WI38 (cell line): ENCODE results near the gene SPN.

Experiments
- H3K4me3 ChIP-seq: 2 replicates; pipeline ENCODE4 v1.5.1; 2011; ENCODE audit warnings: low read depth, mild to moderate bottlenecking, control low read depth, low read length
- TF ChIP-seq, protein P1 (sequence below): IDR thresholded peaks from 2 replicates; pipeline ENCODE4 v1.5.1; 2012; ENCODE audit warnings: low read depth, mild to moderate bottlenecking, control low read depth, low read length

The SPN gene

DNA sequence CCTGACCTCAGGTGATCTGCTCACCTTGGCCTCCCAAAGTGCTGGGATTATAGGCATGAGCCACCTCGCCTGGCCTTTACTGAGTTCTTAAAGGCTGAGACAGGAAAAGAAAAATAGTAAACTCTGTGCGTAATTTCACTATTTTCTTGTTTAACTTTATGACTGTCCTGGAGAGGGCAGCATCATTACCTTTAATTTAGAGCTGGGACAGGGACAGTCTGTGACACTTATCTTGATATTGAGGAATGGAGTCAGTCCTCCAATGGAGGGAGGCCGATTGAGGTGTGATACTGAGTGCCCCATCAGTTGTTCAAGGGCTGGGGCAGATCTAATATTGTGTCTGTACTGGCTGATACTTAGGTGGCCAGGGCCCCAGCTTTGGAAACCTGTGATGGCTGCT, 21.5 kb upstream of the SPN start:
- H3K4me3 ChIP-seq: no peak overlapping the region
- TF ChIP-seq, protein P1, sequence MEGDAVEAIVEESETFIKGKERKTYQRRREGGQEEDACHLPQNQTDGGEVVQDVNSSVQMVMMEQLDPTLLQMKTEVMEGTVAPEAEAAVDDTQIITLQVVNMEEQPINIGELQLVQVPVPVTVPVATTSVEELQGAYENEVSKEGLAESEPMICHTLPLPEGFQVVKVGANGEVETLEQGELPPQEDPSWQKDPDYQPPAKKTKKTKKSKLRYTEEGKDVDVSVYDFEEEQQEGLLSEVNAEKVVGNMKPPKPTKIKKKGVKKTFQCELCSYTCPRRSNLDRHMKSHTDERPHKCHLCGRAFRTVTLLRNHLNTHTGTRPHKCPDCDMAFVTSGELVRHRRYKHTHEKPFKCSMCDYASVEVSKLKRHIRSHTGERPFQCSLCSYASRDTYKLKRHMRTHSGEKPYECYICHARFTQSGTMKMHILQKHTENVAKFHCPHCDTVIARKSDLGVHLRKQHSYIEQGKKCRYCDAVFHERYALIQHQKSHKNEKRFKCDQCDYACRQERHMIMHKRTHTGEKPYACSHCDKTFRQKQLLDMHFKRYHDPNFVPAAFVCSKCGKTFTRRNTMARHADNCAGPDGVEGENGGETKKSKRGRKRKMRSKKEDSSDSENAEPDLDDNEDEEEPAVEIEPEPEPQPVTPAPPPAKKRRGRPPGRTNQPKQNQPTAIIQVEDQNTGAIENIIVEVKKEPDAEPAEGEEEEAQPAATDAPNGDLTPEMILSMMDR: no peak

DNA sequence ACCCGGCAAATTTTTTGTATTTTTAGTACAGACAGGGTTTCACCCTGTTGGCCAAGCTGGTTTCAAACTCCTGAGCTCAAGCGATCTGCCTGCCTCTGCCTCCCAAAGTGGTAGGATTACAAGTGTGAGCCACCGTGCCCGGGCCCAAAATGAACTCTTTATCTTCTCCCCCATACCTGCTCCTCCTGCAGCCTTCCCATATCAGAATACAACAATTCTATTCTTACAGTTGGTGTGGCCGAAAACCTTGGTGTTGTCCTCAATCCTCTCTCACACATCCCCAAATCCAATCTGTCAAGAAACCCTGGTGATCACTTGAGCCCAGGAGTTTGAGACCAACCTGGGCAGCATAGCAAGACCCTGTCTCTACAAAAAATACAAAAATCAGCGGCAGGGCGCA, 19.5 kb upstream of the SPN start:
- TF ChIP-seq, protein P1: no peak
- no peak overlapping the region for H3K4me3 ChIP-seq

DNA sequence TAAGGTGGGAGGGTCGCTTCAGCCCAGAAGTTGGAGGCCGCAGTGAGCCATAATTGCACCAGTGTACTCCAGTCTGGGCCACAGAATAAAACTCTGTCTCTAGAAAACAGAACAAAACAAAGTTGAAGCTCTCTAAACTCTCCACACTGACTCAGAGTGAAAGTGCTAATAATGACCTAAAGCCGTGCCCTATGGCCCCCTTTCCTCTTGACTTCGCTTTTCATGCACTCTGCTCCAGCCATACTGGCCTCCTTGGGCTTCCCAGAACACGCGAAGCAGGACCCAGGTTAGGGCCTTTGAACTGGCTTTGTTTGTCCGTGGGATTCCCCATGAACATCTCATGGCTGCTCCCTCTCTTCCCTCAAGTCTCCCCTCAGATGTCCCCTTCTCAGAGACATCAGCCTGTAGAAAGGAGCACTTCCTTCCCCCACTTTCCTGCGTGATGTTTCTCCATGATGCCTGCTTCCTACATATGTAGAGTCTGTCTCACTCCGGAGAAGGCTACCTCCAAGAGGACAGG, 18.6 kb upstream of the SPN start:
- TF ChIP-seq, protein P1: no peak
- no peak overlapping the region for H3K4me3 ChIP-seq

DNA sequence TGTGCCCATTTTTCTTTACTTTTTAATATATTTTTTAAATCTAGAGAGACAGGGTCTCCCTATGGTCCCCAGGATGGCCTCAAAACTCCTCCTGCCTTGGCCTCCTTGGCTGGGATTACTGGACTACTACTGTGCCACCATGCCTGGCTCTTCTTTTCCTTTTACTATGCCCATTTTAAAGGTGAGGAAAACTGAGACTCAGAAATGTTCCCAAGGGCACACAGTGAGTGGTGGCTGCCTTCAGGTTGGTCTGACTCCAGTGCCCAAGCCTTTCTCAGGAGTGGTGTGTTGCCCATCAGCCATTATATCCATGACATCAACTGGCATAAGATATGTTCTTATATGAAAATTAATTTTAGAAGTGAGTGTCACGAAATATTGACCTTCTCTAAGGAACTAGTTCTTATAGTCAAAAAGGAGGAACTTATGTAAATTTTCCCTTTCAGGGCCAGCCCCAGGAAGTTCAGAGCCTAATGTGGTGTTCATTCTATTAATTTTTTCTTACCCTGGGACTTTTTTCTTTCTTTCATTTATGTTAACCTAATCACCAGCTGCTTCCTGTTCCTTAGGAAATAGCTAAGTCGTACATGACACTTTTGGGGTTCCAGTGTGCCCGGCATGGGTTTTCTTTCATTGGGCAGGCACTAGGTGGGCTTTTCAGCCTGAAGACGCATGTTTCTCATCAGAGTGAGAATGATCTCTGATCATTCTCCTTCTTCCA, 17.9 kb upstream of the SPN start:
- H3K4me3 ChIP-seq: no peak overlapping the region
- TF ChIP-seq, protein P1: no peak

DNA sequence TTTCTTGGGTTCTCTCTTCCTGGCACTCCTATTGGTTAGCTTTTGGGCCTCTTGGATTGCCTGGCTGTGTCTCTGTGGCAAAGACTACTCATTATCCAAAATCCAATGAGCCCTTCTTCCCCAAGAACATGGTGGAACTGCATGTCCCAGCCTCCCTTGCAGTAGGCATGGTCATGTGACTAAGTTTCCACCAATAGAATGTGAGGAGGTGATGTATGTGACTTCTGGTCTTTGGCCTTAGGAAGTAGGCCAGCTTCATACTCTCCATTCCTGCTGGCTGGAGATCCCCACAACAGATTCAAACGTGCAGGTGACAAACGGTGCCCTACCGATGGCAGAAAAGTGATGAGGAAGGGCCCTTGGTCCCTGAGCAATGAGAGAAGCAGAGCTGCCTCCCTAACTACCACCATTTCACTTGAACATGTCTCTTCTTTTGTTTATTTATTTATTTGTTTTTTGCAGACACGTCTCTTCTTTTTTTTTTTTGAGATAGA, 17.3 kb upstream of the SPN start:
- TF ChIP-seq, protein P1: no peak
- H3K4me3 ChIP-seq: no peak overlapping the region

DNA sequence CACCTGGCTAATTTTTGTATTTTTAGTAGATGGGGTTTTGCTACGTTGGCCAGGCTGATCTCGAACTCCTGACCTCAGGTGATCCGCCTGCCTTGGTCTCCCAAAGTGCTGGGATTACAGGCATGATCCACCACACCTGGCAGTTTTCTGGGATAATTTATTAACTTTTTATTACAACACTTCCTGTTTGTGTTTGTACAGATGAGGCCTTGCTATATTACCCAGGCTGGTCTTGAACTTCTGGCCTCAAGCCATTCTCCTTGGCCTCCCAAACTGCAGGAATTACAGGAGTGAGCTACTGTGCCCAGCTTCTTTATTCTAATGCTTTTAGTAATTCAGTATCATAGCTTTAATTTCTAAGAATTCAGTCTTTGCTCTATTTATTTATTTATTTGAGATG, 16.1 kb upstream of the SPN start:
- no peak overlapping the region for H3K4me3 ChIP-seq
- TF ChIP-seq, protein P1: no peak

DNA sequence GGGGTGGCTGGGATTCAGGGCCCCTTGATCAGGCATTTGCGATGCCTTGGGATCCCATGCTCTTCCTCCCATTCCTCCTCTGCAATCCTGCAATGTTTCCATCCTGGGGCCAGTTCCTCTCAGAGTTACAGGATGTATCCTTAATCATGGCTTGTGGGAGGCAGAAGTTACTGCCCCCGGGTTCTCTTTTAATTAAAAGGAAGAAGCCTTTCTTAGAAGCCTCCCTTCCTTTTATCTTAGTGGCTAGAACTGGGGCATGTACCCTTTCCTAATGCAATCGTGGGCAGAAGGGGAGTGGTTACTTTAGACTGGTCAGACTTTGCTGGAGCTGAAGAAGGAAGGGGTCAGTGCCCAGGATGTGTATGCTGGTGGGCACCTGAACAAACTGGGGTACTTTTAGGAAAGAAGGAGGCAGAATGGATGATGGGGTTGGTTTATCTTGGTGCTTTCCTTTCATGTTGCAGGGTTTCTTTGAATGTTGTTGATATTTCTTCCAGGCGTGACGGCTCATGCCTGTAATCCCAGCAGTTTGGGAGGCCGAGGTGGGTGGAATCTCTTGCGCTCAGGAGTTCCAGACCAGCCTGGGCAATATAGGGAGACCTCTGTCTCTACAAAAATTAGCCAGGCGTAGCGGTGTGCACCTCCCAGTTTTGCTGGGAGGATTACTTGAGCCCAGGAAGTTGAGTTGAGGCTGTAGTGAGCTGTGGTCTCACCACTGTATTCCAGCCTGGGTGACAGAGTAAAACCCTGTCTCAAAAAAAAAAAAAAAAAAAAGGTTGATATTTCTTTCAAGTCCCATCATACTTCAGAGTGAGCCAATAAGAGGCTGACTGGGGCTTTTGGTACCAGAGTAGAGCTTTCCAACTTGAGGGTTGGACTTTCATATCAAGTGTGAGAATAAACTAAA, 13.2 kb upstream of the SPN start:
- TF ChIP-seq, protein P1: no peak
- no peak overlapping the region for H3K4me3 ChIP-seq
